K562 (cell line): Measurements from ENCODE around the gene NEURL1B. TPM values are rescaled to one million over a fixed set of nuclear protein-coding genes. Genes with fewer than 3 reads are reported as not detected.

Experiments
- ATAC-seq: fragments of 200-7000 bp; cut with Tn5 transposase; 3 replicates; pipeline ENCODE4 v1.9.1; 2020; ENCODE audit warnings: moderate library complexity
- BruUV-seq: library from RNA; stranded (reverse); fragments of 400-500 nt; replicated peaks from 2 replicates; lab custom pipeline; 2021; lab: Mats Ljungman, UMichigan
- CTCF ChIA-PET: fragments of 300-600 bp; formaldehyde crosslinking; extraction: SDS; loops from one replicate; lab custom pipeline; 2021; ENCODE audit warnings: low intra/inter-chr PET ratio; lab: Yijun Ruan, JAX
- POLR2A ChIA-PET: fragments of 300-600, 350-650 bp; sonication (Branson Sonifier 250); formaldehyde crosslinking; extraction: SDS; loops from one replicate; lab custom pipeline; 2021; ENCODE audit warnings: antibody characterized with exemption, inconsistent platforms; lab: Yijun Ruan, JAX
- DNase-seq, 4 experiments: peaks; one replicate each; pipeline versions ENCODE4 v3.0.0 to v3.0.0-alpha.2; 2011 to 2018; ENCODE audit warnings: low spot score in 3 of 4, mixed read lengths in 3 of 4; ENCODE audit errors: extremely low read depth in 1 of 4
- FAIRE-seq: peaks from 2 replicates; lab custom pipeline; 2011; peaks lifted over from hg19 to GRCh38; lab: Jason Lieb, UNC
- H2AFZ ChIP-seq: 2 replicates; pipeline ENCODE4 v1.6.0; 2011; ENCODE audit warnings: low read depth, low read length, control low read depth, inconsistent platforms
- H3K27ac ChIP-seq: fragments of 200-600 bp; 3 replicates; pipeline ENCODE4 v1.8.0; 2011; ENCODE audit warnings: low read depth, mild to moderate bottlenecking, control low read depth, inconsistent platforms, low read length, moderate library complexity, mixed read lengths; ENCODE audit errors: extremely low read depth
- H3K27me3 ChIP-seq, 2 experiments: fragments of 300-600 bp in 1 of 2; 2 replicates in 1 of 2; 3 replicates in 1 of 2; pipeline versions ENCODE4 v1.6.0 to v1.8.0; 2011; ENCODE audit warnings: inconsistent platforms in 2 of 2, low read length in 2 of 2, mild to moderate bottlenecking in 1 of 2, mixed read lengths in 1 of 2, moderate library complexity in 1 of 2; ENCODE audit not compliant: control insufficient read depth in 2 of 2, insufficient read depth in 2 of 2
- H3K36me3 ChIP-seq: fragments of 300-600 bp; 3 replicates; pipeline ENCODE4 v1.8.0; 2011; ENCODE audit warnings: mild to moderate bottlenecking, low read length, inconsistent platforms; ENCODE audit not compliant: control insufficient read depth, insufficient read depth
- H3K4me1 ChIP-seq, 2 experiments: fragments of 200-600 bp in 1 of 2; replicated peaks in 1 of 2; 2 replicates in 1 of 2; 3 replicates in 1 of 2; pipeline versions ENCODE4 v1.5.1 to v1.8.0; 2011; ENCODE audit warnings: inconsistent platforms in 2 of 2, low read length in 2 of 2, mild to moderate bottlenecking in 1 of 2, mixed read lengths in 1 of 2, moderate library complexity in 1 of 2; ENCODE audit not compliant: control insufficient read depth in 2 of 2, insufficient read depth in 2 of 2
- H3K4me2 ChIP-seq: 2 replicates; pipeline ENCODE4 v1.6.1; 2011; ENCODE audit warnings: low read length, control low read depth, inconsistent platforms, mixed read lengths; ENCODE audit not compliant: insufficient read depth
- H3K4me3 ChIP-seq: fragments of 200-600 bp; sonication (generic), shearing (Covaris generic); 2 replicates; pipeline ENCODE4 v1.5.1; 2016; ENCODE audit warnings: control low read depth, inconsistent platforms
- H3K79me2 ChIP-seq: fragments of 200-600 bp; 3 replicates; pipeline ENCODE4 v1.8.0; 2011; ENCODE audit warnings: low read length, inconsistent platforms; ENCODE audit not compliant: control insufficient read depth, insufficient read depth
- H3K9ac ChIP-seq, 2 experiments: 2 replicates each; pipeline versions ENCODE4 v1.6.0 to v1.6.1; 2011; ENCODE audit warnings: low read depth in 2 of 2, low read length in 2 of 2, control low read depth in 1 of 2, inconsistent platforms in 1 of 2, mild to moderate bottlenecking in 1 of 2, mixed read lengths in 1 of 2; ENCODE audit not compliant: insufficient read depth in 1 of 2
- H3K9me1 ChIP-seq: one replicate; pipeline ENCODE4 v1.6.0; 2011; ENCODE audit warnings: inconsistent platforms, mild to moderate bottlenecking, low read length, moderate library complexity; ENCODE audit not compliant: control insufficient read depth, insufficient read depth
- H3K9me3 ChIP-seq: replicated peaks from 2 replicates; pipeline ENCODE4 v1.5.1; 2011; ENCODE audit warnings: low read depth, low read length, inconsistent platforms; ENCODE audit not compliant: control insufficient read depth, insufficient read depth
- H4K20me1 ChIP-seq: replicated peaks from 2 replicates; pipeline ENCODE4 v1.6.1; 2011; ENCODE audit warnings: low read length, inconsistent platforms, mixed read lengths; ENCODE audit not compliant: control insufficient read depth, insufficient read depth
- BACH1 ChIP-seq: fragments of 200-800 bp; sonication (Bioruptor generic); IDR thresholded peaks from 2 replicates; pipeline ENCODE4 v1.6.1; 2016; ENCODE audit warnings: missing genetic modification characterization, missing compliant biosample characterization
- CBX2 ChIP-seq: fragments of 200-600 bp; sonication (generic); IDR thresholded peaks from one replicate; pipeline ENCODE4 v1.6.1; 2012; ENCODE audit warnings: mild to moderate bottlenecking, low read length, inconsistent platforms; ENCODE audit not compliant: insufficient read depth, poor library complexity, severe bottlenecking
- CBX8 ChIP-seq: fragments of 200-600 bp; sonication (generic); IDR thresholded peaks from 2 replicates; pipeline ENCODE4 v1.6.1; 2012; ENCODE audit warnings: borderline replicate concordance, mixed run types, low read depth, mild to moderate bottlenecking, moderate library complexity, mixed read lengths, low read length, control low read depth, inconsistent platforms; ENCODE audit not compliant: poor library complexity, severe bottlenecking; ENCODE audit errors: extremely low read depth
- CTCF ChIP-seq, 3 experiments: IDR thresholded peaks in 2 of 3; conservative IDR thresholded peaks in 1 of 3; 2 replicates each; pipeline ENCODE4 v1.5.1; 2011 to 2012; ENCODE audit warnings: low read length in 3 of 3, mild to moderate bottlenecking in 3 of 3, control low read depth in 2 of 3, improper control_type of control experiment in 1 of 3, inconsistent platforms in 1 of 3, low read depth in 1 of 3, mixed read lengths in 1 of 3, moderate library complexity in 1 of 3; ENCODE audit not compliant: insufficient read depth in 2 of 3
- E2F5 ChIP-seq: sonication (generic); formaldehyde crosslinking; IDR thresholded peaks from 2 replicates; pipeline ENCODE4 v1.8.0; 2022; ENCODE audit warnings: mild to moderate bottlenecking, missing genetic modification reagents
- HNRNPLL ChIP-seq: fragments of 200-400 bp; formaldehyde crosslinking; IDR thresholded peaks from 2 replicates; pipeline ENCODE4 v1.6.1; 2017; ENCODE audit warnings: low read length, low read depth, mild to moderate bottlenecking; ENCODE audit not compliant: poor library complexity, severe bottlenecking
- NCOA2 ChIP-seq, 2 experiments: fragments of 450-650 bp; IDR thresholded peaks; 2 replicates each; pipeline ENCODE4 v1.6.1; 2018; ENCODE audit warnings: mild to moderate bottlenecking in 2 of 2, moderate library complexity in 1 of 2; ENCODE audit not compliant: partially characterized antibody in 2 of 2
- NR0B1 ChIP-seq: fragments of 450-650 bp; IDR thresholded peaks from one replicate; pipeline ENCODE4 v1.6.1; 2018; ENCODE audit warnings: mild to moderate bottlenecking, moderate library complexity; ENCODE audit not compliant: partially characterized antibody
- PML ChIP-seq: IDR thresholded peaks from 2 replicates; pipeline ENCODE4 v1.6.1; 2012; ENCODE audit warnings: low read length, inconsistent platforms
- SAFB2 ChIP-seq: fragments of 200-400 bp; formaldehyde crosslinking; IDR thresholded peaks from 2 replicates; pipeline ENCODE4 v1.6.1; 2018; ENCODE audit warnings: borderline replicate concordance, low read length, low read depth, moderate library complexity; ENCODE audit not compliant: severe bottlenecking
- TBP ChIP-seq: optimal IDR thresholded peaks from 2 replicates; pipeline ENCODE3; 2011; ENCODE audit warnings: low read depth, low read length, improper control_type of control experiment
- TFAM ChIP-seq: fragments of 250-450 bp; sonication (Bioruptor Pico); conservative IDR thresholded peaks from 2 replicates; pipeline ENCODE4 v1.5.0; 2021; ENCODE audit warnings: mild to moderate bottlenecking, moderate library complexity
- THRB ChIP-seq: fragments of 450-650 bp; formaldehyde crosslinking; conservative IDR thresholded peaks from 2 replicates; pipeline ENCODE4 v1.4.0; 2022; ENCODE audit warnings: mild to moderate bottlenecking, missing genetic modification characterization
- ZBTB17 ChIP-seq: fragments of 450-650 bp; formaldehyde crosslinking; IDR thresholded peaks from 2 replicates; pipeline ENCODE4 v1.4.0; 2020; ENCODE audit warnings: mild to moderate bottlenecking
- ZNF232 ChIP-seq: sonication (generic); formaldehyde crosslinking; IDR thresholded peaks from 2 replicates; pipeline ENCODE4 v1.8.0; 2022; ENCODE audit warnings: mild to moderate bottlenecking, missing genetic modification reagents
- ZNF586 ChIP-seq: fragments of 450-650 bp; formaldehyde crosslinking; conservative IDR thresholded peaks from 2 replicates; pipeline ENCODE4 v1.4.0; 2020; ENCODE audit warnings: mild to moderate bottlenecking, moderate library complexity
- WGBS: fragments of 100-300 bp; shearing (Covaris generic); methylation state at CpG from one replicate; pipeline ENCODE4 v1.1.6; 2016; ENCODE audit warnings: low coverage, mixed read lengths; ENCODE audit not compliant: insufficient coverage; ENCODE audit errors: missing lambda C conversion rate; 5-methylcytosine and 5-hydroxymethylcytosine counted together
- in situ Hi-C: fragments of 300-500 bp; cut with MboI; formaldehyde crosslinking; loops from 4 replicates; pipeline ENCODE4 v1.15.0; 2018; ENCODE audit warnings: inconsistent platforms, mixed read lengths
- intact Hi-C: fragments of 100-400 bp; cut with micrococcal nuclease; formaldehyde crosslinking; loops from 2 replicates; pipeline ENCODE4 v1.14.2; 2022
- polyA plus RNA-seq, 8 experiments: library from polyadenylated mRNA; depleted of rRNA in 4 of 8; stranded (reverse) in 5 of 8; unstranded in 3 of 8; fragments of >200 nt; fragmentation: Nextera tagmentation in 2 of 8; fragmentation: Illumina TruSeq in 1 of 8; extraction: Ambion mirVana in 2 of 8; extraction: Trizol in 1 of 8; gene quantifications; 2 replicates each; pipeline versions ENCODE4 v1.2.1 to v1.2.3, GENCODE V29; 2011 to 2014; ENCODE audit warnings: inconsistent platforms in 1 of 8, missing spikeins in 1 of 8
- total RNA-seq, 7 experiments: library from RNA; depleted of rRNA in 6 of 7; stranded (reverse); fragments of >200 nt in 6 of 7; fragmentation: Illumina TruSeq in 2 of 7; extraction: Trizol in 2 of 7; gene quantifications; 2 replicates each; pipeline versions ENCODE4 v1.2.1 to v1.2.3, GENCODE V29; 2011 to 2021; ENCODE audit warnings: low replicate concordance in 1 of 7

The NEURL1B gene
- total and polyA plus RNA-seq, 9 of the 15 experiments (the other 6 are each of a cell fraction or from before 2014, with no cell fraction given), result 0.04 TPM; not detected in 8

- intact Hi-C loops, result loop anchor here (10.0 kb wide), 1 partner anchor 48 kb away; no protein-coding TSS in a partner anchor
- ATAC-seq, result peak; percentile 89
- TF ChIP-seq CBX2 (no peak), THRB (CRISPR knock-in tag) (no peak), CTCF (IDR thresholded peaks at IDR 0.05 in 2 of 3, conservative IDR thresholded peaks at IDR 0.05 in 1 of 3; ENCODE audit: insufficient read depth in 2 of 3, low read depth in 1 of 3, low read length in 3 of 3) (peak; percentile 50 to 55 (median 53)), TBP (no peak), HNRNPLL (no peak), CBX8 (no peak), NR0B1 (no peak), ZBTB17 (CRISPR knock-in tag) (no peak), PML (no peak), TFAM (CRISPR knock-in tag) (no peak), ZNF586 (no peak), SAFB2 (no peak), NCOA2 (IDR thresholded peaks at IDR 0.05; ENCODE audit: partially characterized antibody in 2 of 2) (no peak), BACH1 (tag) (no peak), E2F5 (CRISPR knock-in tag) (no peak), ZNF232 (CRISPR knock-in tag) (no peak)
Observed at GRCh38 chr5:172646716-172647285, 5.7 kb downstream of the NEURL1B start.

More at GRCh38 chr5:172646716-172647285, 5.7 kb downstream of the NEURL1B start:
- no peak overlapping the region for H2AFZ ChIP-seq
- H3K36me3 ChIP-seq, result no peaks in the 10 kb centered on the region
- in situ Hi-C loops, result no loop called here
- 3% methylated on average over 10 of the region's 10 CpGs for WGBS
- no peak overlapping the region for H3K4me2 ChIP-seq
- peaks cover 0 to 1% of the 10 kb centered on the region in 2 experiments; a peak in 2 of 5 replicates for H3K4me1 ChIP-seq
- H3K27me3 ChIP-seq, result peaks cover 41 to 84% of the 10 kb centered on the region in 2 experiments
- CTCF ChIA-PET, result no interaction called here
- H3K4me3 ChIP-seq, result no peak overlapping the region
- H3K9me3 ChIP-seq, result no peaks in the 10 kb centered on the region
- FAIRE-seq (no peak), DNase-seq (peak; percentile 21 to 59 (median 44))
- POLR2A ChIA-PET, result interaction anchor here (0.5 to 0.9 kb wide), 2 partner anchors 9 to 1261 kb away, joined by 3 to 4 read pairs; no protein-coding TSS in a partner anchor
- peaks cover 4% of the 10 kb centered on the region; the same call in 1 of the 2 replicates for H4K20me1 ChIP-seq
- H3K27ac ChIP-seq, result no peak overlapping the region
- H3K79me2 ChIP-seq, result no peaks in the 10 kb centered on the region
- H3K9ac ChIP-seq, result no peak overlapping the region
- BruUV-seq, result no TSS peak
- no peaks in the 10 kb centered on the region for H3K9me1 ChIP-seq
